NCI-H1092 (cell line): ENCODE results near the gene RBM45.
"Not testable (repeated sequence)": the region's sequence is repeated elsewhere in the genome, so short reads cannot be mapped to it uniquely, and the experiment has no call there.

ENCODE experiments used
- DNase-seq: peaks from one replicate; lab custom pipeline; 2025; lab: John Stamatoyannopoulos, UW

The RBM45 gene

DNA sequence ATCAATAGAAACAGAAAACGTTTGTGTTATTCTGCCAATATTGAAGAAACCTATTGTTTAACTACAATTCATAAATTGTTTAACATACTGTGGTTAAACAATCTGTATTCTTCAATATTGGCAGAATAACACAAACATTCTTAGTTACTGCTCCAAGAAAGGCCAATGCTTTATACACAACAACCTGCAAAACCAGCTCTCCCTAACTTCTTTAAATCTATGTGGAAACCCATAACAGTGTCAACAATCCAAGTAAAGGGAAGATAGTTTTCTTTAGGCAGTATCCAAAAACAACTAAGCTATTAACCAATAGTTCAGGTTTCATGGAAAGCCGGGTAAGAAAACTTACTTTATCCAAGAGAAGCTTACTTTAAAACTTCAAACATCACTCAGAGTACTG, 6.2 kb upstream of the RBM45 start:
- DNase-seq, result no peak

DNA sequence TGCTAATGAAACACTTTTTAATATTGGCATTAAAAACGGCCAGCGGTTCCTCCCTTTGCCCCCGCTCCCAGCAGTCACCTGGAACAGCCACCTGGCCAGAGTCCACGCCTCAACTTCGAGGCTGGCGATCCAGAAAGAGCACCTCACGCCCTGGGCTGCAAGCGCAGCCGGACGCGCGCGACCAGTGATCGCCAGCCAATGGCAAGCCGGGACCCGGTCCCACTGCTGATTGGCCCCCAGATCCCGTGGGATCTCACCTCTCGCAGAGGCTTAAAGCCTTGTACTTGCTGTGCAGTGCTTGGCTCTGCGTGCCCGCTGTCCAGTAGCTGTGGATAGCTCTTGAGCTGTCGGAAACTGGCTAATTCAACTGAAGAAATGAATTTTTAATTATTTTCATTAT, 4.1 kb upstream of the RBM45 start:
- DNase-seq, result no peak

DNA sequence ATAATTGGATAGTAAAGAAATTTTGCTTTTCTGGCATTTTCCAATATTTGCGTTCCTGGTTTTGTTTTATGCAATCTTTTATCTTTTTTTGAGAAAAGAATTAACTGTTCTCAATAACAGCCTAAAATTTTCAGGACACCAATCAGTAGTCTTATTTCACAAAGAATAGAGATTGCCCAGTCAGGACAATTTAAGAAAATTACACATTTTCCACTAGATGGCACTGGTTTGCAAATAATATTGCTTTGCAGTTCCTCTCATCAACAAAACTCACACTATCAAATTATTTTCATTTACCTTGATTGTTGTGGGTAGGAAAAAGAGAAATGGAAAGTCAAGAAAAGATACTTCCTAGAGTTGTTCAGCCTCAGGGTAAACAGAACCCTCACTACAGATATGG, 2.4 kb upstream of the RBM45 start:
- peak; percentile 2 for DNase-seq

DNA sequence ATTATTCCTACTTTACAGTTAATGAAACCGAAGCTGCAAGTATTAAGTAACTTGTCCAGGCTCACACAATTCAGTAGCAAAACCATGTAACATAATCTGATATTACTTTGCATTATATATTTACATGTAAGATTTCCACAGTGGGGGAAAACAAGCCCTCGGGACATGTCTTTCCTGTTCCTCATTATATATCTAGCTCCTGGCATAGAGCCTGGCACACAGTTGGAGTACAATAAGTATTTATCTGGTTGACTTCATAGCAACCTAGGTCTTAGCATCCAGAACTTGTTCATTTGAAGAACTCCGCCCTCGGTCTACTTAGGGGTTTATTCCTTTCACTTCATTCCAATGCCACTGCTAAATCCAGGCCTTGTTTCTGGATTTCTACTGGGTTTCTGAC, 1.6 kb upstream of the RBM45 start:
- no peak for DNase-seq

DNA sequence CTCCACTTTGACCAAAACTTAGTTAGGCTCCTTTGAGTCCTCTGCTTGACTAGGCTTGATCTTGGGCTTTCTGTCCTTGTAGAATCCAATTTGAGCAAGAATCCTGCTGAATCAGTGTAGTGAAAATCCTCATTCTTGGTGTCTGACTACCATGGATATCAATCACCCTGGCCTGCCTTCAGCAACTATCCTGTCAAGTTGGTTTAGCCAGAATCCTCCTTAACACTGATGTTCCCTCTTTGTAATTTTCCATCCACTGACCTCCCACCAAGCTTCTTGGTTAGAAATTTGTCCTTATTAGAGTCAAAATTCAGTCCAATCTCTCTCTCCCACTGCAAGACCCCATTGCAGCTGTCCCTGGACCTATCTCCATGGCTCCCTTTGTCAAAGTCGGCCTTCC, 494 bp upstream of the RBM45 start:
- DNase-seq, result no peak

DNA sequence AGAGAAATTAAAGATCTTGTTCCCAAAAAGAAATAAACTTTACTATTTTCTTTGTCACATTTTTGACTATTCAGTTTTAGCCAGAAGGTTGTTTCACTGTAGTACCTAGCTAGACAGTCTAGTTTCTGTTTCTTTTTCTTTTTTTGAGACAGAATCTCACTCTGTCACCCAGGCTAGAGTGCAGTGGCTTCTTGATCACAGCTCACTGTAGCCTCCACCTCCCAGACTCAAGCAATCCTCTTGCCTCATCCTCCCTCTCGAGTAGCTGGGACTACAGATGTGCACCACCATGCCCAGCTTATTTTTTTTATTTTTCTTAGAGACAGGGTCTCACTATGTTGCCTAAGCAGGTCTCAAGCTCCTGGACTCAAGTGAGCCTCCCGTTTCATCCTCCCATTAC, 2.2 kb downstream of the RBM45 start:
- DNase-seq, result no peak

DNA sequence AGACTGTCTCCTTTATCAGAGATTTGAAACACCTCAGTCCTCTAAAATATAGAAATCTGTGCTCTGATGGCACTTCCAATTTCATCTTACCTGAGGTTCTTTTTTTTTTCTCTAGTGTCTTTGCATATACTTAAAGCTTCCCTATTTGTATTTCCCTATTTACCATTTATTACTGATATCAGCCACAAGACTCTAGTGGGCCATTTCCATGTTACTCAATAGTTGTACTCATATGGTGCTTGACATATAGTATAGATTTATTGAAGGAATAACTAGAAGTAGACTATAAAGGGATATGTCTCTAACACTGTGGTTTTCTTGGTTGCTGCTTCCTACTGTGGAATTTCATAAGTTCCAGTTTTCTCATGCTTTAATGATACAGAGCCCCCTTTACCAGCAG, 3.0 kb downstream of the RBM45 start:
- no peak for DNase-seq

DNA sequence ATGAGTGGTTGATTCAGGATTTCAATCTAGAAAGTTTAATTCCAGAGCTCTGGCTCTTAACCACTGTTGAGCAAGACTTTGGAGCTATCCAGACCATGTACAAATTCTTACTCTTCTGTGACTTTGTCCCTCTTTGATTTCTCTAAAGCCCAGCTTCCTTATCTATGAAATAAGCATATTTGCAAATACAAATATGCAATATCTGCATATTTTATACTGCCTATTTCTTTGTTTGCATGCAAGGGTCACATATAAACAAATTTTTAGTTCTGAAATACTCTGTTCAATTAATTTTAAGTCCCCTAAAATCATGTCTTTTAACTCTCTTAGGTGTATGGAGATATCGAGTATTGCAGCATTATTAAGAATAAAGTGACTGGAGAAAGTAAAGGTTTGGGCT, 5.5 kb downstream of the RBM45 start:
- no peak for DNase-seq

DNA sequence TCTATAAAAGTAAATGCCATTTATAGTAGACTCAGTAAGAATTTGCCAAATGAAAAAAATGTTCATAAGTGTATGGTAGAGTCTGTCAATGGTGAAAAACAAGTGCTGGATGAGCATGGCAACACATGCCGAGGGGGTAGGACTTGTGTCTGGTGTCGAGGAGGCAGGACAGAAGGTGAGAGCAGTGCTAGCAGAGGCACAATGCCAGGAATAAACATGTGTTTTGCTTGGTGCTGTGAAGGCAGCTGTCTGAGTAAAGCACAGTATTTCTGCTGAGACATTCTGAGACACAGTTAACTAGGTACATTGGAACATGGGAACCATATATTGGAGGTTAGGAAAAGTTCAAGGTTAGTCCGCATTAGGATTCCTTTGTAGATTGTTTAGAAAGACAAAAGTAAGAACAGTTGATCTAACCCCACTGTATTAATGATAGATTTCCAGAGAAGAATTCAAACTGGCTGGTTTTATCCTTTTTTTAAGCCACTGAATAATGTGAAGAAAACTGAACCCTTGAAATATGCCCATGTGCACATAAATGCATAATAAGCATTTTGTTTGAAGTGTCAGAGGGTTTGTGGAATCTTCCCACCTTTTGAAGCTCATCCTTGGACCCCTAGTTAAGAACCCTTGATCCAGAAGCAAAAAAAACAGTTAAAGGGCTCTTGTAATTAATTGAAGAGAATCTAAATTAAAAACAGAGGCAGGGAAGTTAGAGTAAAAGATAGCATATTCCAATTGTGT, 7.1 kb downstream of the RBM45 start:
- no peak for DNase-seq

DNA sequence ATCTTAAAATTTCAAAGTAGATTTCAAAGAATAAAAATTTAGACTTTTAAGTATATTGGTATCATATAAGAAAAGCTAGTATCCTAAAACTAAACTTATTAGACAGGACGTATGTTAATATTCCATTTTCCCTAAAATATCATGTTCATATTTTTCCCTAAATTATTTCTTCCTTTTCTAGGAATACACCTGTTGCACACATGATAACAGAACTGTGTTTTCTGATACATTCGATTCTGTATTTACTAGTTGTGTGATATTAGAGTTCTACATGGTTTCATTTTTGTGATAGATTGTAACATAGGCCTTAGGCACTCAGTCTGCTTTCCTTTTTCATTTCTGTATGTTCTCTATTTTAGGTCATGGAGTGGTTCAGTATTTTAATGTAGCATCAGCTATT, 10.9 kb downstream of the RBM45 start:
- DNase-seq, result no peak

DNA sequence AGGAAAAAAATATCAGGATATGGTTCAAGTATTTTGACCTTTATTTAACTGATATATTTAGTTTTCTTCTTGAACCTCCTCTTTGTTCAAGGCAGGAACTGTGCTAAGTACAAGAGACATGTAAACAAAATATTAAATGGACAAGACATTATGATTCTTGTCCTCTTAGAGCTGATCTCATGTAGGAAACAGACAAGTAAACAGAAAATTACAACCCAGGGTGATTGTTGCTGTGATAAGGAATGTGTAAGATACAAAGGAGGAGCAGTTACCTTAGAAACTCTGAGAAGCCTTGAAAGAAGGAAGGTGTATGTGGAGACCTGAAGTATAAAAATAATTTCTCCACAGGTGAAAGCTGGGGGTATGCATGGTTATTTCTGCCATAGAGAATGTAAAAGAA, 12.9 kb downstream of the RBM45 start:
- DNase-seq, result no peak

DNA sequence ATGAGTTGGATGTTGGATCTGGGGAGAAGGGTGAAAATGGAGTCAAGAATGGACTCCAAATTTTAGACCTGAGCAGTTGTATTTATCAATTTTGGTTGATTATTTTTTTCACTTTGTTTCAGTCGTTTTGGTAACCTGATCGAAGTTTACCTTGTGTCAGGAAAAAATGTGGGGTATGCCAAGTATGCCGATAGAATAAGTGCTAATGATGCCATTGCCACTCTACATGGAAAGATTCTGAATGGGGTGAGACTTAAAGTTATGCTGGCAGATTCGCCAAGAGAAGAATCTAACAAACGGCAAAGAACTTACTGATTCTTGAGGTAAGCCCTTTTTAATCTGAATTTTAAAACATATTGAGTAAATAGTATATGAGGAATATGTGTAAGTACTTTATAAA, 13.6 kb downstream of the RBM45 start:
- DNase-seq, result no peak

DNA sequence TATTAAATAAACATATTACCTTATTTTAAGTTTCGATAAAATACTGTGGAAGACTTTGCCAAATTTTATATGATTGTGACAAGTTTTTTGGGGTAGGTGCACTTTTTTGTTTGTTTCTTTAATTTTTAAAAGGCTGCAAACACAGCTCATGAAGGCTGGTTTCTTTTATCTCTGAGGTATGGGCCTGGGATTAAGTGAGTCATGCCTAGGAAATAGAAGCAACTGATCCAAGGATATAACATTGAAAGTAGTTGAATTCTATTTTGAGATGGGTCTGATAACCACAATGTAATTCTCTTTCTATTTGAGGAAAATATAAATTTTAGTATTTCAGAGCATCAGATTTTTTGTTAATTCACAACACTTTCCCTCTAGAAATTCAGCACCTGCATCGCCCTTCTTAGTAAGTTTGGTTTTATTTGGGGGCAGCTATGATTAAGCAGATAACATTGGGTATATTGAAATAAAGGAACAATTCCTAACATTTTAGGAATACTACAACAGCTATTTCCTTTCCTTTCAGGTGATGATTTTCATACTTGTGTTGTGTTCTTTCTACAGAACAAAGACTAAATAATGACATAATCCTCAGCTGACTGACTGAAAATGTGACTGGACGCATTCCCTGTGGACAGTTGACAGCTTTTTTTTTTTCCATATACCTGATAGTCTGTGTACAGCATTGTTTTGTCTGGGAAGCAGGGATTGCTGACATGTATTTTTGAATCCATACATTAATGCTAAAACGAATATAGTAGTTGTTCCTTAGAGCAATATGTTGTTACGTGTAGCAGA, 16.8 kb downstream of the RBM45 start:
- no peak for DNase-seq

DNA sequence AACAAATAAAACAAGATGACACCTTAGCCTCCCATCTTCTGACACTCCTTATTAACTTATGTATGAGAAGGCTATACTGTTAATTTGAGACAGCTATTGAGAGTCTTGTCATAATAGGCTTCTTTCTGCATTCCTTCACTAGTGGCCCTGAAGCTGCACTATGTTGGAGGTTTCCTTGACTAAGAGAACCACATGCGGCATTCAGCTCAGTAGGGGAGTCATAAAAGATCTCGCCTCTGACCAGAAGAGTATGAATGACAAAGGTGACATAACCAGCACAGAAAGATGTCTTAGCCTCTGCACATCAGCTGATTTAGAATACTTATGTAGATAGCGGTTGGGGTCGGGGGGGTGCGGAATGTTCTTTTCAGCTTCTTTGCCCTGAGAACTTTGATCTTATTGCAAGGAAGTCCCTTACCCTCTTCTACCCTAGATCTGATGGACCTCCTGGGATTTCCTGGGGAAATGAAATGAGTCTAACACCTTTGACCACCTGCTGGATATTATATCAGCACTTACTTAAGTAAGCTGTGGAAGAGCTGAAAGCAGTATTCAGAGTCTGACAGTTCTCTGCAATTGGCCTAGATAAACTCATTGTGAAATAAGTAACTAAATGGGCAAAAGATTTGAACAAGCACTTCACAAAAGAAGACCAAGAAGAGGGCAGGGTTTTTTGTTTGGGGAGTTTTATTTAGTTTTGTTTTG, 24.2 kb downstream of the RBM45 start:
- DNase-seq, result no peak

DNA sequence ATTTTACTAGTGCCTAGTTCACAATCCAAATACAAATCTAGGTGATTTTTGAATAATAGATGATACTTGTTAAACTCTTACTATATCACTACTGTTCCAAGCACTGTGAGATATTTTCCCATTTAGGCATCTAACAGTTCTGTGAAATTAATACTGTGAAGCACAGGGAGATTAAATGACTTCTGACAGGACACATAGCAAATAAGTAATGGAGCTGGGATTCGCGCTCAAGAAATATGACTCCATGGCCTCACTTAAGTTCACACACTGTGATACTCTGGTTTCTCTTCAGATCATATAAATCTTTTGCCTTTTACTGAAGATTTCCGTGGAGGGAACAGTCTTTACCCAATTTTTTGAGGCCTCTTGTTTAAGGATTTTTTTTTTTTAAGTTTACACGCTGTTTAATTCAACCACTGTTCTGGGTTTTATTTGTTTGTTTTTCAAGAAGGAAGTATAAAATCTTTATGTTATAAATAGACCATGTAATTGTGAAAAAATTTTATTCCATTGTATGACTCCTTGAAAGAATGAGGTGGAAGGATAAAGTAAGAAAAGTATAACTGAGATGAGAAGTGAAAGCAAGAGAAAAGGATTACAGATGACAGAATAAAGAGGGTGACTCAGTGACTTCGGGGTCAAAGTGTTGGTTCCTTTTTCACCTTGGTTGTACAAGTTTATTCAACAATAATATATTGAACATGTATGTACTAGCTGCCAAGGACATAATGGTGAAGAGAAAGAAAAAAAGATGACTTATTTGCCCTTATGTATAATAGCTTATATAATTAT, 30.2 kb downstream of the RBM45 start:
- no peak for DNase-seq

DNA sequence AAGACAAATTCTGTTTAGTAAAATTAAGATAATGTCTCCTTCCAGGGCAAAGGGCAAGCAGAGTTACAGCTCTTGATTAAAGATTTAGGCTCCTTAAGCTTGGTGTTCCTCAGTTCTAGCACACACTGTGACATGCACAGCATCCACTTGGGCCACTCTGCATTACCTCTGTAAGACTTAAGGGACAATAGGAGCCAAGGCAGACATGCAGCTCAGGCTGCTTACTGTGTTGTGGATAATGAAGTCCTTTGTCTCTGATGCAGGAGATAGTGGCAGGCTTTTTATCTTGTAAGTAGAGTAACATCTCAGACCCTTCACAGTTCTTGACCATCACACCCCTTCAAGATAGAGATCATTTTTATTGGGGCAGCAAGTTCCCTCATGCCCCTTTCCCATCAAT, 31.2 kb downstream of the RBM45 start:
- DNase-seq, result no peak

DNA sequence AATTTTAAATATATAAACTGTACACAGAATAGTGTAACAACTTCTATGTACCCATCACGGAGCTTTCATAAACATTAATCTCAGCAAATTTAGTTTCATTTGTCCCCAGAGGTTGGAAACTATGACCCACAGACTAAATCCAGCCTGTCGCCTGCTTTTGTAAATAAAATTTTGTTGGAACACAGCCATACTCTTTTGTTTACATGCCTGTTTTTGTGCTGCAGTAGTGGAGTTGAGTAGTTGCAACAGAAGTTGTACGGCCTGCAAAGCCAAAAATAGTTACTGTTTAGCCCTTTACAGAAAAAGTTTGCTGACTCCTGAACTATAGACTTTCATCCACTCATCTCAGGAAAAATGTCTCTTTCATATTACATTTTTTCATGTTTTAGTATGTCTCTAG, 39.8 kb downstream of the RBM45 start:
- no peak for DNase-seq

DNA sequence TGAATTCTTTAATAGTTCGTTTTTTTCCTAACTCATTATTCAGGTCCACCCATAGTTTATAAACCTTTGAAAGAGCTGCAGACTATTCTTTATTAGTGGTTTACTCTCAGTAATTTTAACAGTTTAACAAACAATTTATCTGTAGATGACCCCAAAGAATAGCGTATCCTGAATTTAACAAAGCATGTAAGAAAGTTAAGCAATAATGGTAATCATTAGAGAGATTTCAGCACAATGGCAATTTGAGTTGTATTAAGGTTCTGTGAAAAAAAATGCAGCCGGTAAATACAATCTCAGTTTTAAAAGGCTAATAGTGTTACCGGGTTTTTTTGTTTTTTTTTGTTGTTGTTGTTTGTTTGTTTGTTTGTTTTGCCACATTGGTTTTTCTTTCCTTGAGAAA, 40.3 kb downstream of the RBM45 start:
- DNase-seq, result no peak

DNA sequence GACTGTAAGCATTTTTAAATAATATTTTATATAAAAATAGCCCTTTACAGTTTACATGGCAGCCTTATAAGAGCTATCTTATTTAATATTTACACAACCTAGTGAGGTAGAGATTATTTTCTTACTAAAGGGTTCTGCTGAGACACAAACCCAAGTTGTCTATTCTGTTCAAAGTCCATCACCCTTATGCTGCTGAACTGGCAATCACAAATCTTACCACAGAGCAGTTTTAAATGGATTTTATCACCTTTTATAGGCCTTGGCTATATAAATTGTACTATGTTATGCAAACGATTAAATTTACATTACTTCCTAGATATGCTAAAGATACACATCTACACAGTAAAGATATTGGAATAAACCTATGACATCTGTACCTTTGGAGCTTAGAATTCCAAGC, 40.7 kb downstream of the RBM45 start:
- DNase-seq, result no peak

DNA sequence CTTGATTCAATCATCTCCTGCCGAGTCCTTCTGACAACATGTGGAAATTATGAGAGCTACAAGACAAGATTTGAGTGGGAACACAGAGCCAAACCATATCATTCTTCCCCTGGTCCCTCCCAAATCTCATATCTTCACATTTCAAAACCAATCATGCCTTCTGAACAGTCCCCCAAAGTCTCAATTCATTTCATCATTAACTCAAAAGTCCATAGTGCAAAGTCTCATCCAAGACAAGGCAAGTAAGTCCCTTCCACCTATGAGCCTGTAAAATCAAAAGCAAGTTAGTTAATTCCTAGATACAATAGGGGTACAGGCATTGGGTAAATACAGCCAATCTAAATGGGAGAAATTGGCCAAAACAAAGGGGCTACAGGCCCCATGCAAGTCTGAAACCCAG, 41.6 kb downstream of the RBM45 start:
- not testable (repeated sequence) for DNase-seq

DNA sequence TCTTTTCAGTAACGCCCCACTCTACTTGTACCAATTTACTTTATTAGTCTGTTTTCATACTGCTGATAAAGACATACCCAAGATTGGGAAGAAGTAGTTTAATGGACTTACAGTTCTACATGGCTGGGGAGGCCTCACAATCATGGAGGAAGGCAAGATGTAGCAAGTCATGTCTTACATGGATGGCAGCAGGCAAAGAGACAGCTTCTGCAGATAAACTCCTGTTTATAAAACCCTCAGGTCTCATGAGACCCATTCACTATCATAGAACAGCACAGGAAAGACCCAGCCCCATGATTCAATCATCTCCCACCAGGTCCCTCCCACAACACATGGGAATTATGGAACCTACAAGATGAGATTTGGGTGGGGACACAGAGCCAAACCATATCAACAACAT, 43.3 kb downstream of the RBM45 start:
- DNase-seq, result no peak

DNA sequence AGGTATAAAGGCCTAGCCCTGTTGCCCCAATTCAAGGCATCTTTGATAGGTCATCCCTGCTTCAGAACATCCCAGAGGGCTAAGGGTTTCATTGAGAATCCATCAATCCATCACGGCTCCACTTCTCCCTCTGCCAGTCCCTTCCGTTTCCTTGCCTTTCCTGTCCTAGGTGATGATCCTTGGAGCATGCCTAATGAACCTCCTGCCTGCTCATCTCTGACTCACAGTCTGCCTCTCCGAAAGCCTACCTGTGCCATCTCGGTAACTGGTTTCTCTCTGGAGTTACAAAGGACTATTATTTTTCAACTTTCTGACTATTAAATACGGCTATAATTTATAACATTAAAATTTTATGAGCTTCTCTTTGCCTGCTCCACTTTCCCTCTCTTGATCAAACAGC, 45.3 kb downstream of the RBM45 start:
- DNase-seq, result no peak
